Measurements from ENCODE around the gene WFIKKN2. TPM values are rescaled to one million over a fixed set of nuclear protein-coding genes. Genes with fewer than 3 reads are reported as not detected.

Gene WFIKKN2
- total and polyA plus RNA-seq, 10 of the 15 experiments (the other 5 are each of a cell fraction or from before 2014, with no cell fraction given) = 0.06 TPM; not detected in 9

- ChIA-PET CTCF (interaction anchor here (1.5 to 8.1 kb wide), 5 partner anchors 9 to 59 kb away, joined by 3 to 84 read pairs (median 22); no protein-coding TSS in a partner anchor), SMC1A (ENCODE audit: uncharacterized antibody, unreplicated experiment) (interaction anchor here (2.2 kb wide), 1 partner anchor 26 kb away, joined by 9 read pairs; no protein-coding TSS in a partner anchor), RAD21 (ENCODE audit: unreplicated experiment) (interaction anchor here (2.1 to 2.2 kb wide), 2 partner anchors 9 to 23 kb away, joined by 6 read pairs; partner anchors contain the start of gene TOB1), POLR2A (no interaction called here)
- 45% methylated on average over 15 of the region's 16 CpGs for WGBS (ENCODE audit: insufficient coverage, insufficient replicate concordance, low lambda C conversion rate, missing lambda C conversion rate)
- no peak overlapping the region for H3K9ac ChIP-seq (ENCODE audit: control insufficient read depth, insufficient read depth, low read length)
- in situ Hi-C loops (cut with MboI) = loop anchor here (5.0 kb wide), 1 partner anchor 61 kb away; no protein-coding TSS in a partner anchor
- ATAC-seq (no peak), FAIRE-seq (no peak), DNase-seq (ENCODE audit: low read depth, low spot score) (no peak)
- no peak overlapping the region for H2AFZ ChIP-seq (ENCODE audit: control insufficient read depth, low read depth, low read length)
- H3K27ac ChIP-seq (ENCODE audit: control insufficient read depth, insufficient read depth) = no peak overlapping the region
- no peaks in the 10 kb centered on the region for H3K36me3 ChIP-seq (ENCODE audit: control insufficient read depth in 2 of 2, insufficient read depth in 2 of 2, low read length in 1 of 2)
- no peak overlapping the region for H3K4me2 ChIP-seq (ENCODE audit: control insufficient read depth, insufficient read depth)
- no peaks in the 10 kb centered on the region for H4K20me1 ChIP-seq (ENCODE audit: control insufficient read depth, insufficient read depth)
- H3K4me1 ChIP-seq (ENCODE audit: control insufficient read depth, insufficient read depth, low read length) = no peaks in the 10 kb centered on the region
- no peak overlapping the region for H3K4me3 ChIP-seq
- H3K27me3 ChIP-seq (replicated peaks in 1 of 2; ENCODE audit: control insufficient read depth in 2 of 2, insufficient read depth in 2 of 2, low read length in 1 of 2) = no peaks in the 10 kb centered on the region
- H3K79me2 ChIP-seq (ENCODE audit: control insufficient read depth, insufficient read depth, low read length) = no peaks in the 10 kb centered on the region
- BruUV-seq (replicated peaks) = no TSS peak
- intact Hi-C loops (cut with micrococcal nuclease; ENCODE audit: unreplicated experiment) = loop anchor here (2.0 kb wide), 1 partner anchor 297 kb away; the partner anchor contains the start of gene SPATA20
- H3K9me3 ChIP-seq (replicated peaks; ENCODE audit: control insufficient read depth, insufficient read depth, low read length) = no peaks in the 10 kb centered on the region
- no peak for TF ChIP-seq E2F4 (IDR thresholded peaks at IDR 0.05; ENCODE audit: low read depth, low read length)
These were observed 7.9 kb downstream of the WFIKKN2 start for GRCh38 chr17:50843150-50843905.

- no peaks in the 10 kb centered on the region for H3K36me3 ChIP-seq (ENCODE audit: control insufficient read depth in 2 of 2, insufficient read depth in 2 of 2, low read length in 1 of 2)
- no peaks in the 10 kb centered on the region for H3K27me3 ChIP-seq (replicated peaks in 1 of 2; ENCODE audit: control insufficient read depth in 2 of 2, insufficient read depth in 2 of 2, low read length in 1 of 2)
- H3K4me1 ChIP-seq (ENCODE audit: control insufficient read depth, insufficient read depth, low read length) = no peaks in the 10 kb centered on the region
- ChIA-PET RAD21 (ENCODE audit: unreplicated experiment) (no interaction called here), SMC1A (ENCODE audit: uncharacterized antibody, unreplicated experiment) (interaction anchor here (1.0 to 1.6 kb wide), 2 partner anchors 10 to 12 kb away, joined by 3 read pairs; no protein-coding TSS in a partner anchor), CTCF (interaction anchor here (1.1 to 8.1 kb wide), 5 partner anchors 15 to 150 kb away, joined by 3 to 84 read pairs (median 4); no protein-coding TSS in a partner anchor), POLR2A (no interaction called here)
- in situ Hi-C loops (cut with MboI) (loop anchor here (5.0 kb wide), 1 partner anchor 62 kb away; no protein-coding TSS in a partner anchor), intact Hi-C loops (cut with micrococcal nuclease; ENCODE audit: unreplicated experiment) (no loop called here)
- H2AFZ ChIP-seq (ENCODE audit: control insufficient read depth, low read depth, low read length) = no peak overlapping the region
- no peak overlapping the region for H3K27ac ChIP-seq (ENCODE audit: control insufficient read depth, insufficient read depth)
- peaks cover 2% of the 10 kb centered on the region; the same call in 1 of the 3 replicates for H3K9me3 ChIP-seq (replicated peaks; ENCODE audit: control insufficient read depth, insufficient read depth, low read length)
- no peak overlapping the region for H3K4me3 ChIP-seq
- FAIRE-seq (no peak), ATAC-seq (no peak), DNase-seq (ENCODE audit: low read depth, low spot score) (no peak)
- H3K9ac ChIP-seq (ENCODE audit: control insufficient read depth, insufficient read depth, low read length) = no peak overlapping the region
- H3K79me2 ChIP-seq (ENCODE audit: control insufficient read depth, insufficient read depth, low read length) = no peaks in the 10 kb centered on the region
- BruUV-seq (replicated peaks) = no TSS peak
- H4K20me1 ChIP-seq (ENCODE audit: control insufficient read depth, insufficient read depth) = no peaks in the 10 kb centered on the region
- no peak overlapping the region for H3K4me2 ChIP-seq (ENCODE audit: control insufficient read depth, insufficient read depth)
- 56% methylated on average over 13 of the region's 14 CpGs for WGBS (ENCODE audit: insufficient coverage, insufficient replicate concordance, low lambda C conversion rate, missing lambda C conversion rate)
- TF ChIP-seq MEF2A (IDR thresholded peaks at IDR 0.05; ENCODE audit: insufficient read depth, low read depth, low read length) = no peak
- no peak for TF ChIP-seq SUZ12 (IDR thresholded peaks at IDR 0.05; ENCODE audit: unreplicated experiment)
- TF ChIP-seq POLR2AphosphoS2 (IDR thresholded peaks at IDR 0.05; ENCODE audit: low read depth, low read length) = no peak
- no peak for TF ChIP-seq SKIL (IDR thresholded peaks at IDR 0.05; ENCODE audit: low read depth, poor library complexity, severe bottlenecking)
- no peak for TF ChIP-seq PKNOX1 (IDR thresholded peaks at IDR 0.05)
- TF ChIP-seq NR2F1 (conservative IDR thresholded peaks at IDR 0.05) = no peak
- no peak for TF ChIP-seq ATF3 (IDR thresholded peaks at IDR 0.05; ENCODE audit: borderline replicate concordance, extremely low read depth, low read depth, low read length)
These were observed 8.8 kb downstream of the WFIKKN2 start for GRCh38 chr17:50844117-50844700.

Measured in GM12878 (cell line).